Smooth muscle cell (in vitro differentiated cells): Measurements from ENCODE around the gene RBM4. TPM values are rescaled to one million over a fixed set of nuclear protein-coding genes. Genes with fewer than 3 reads are reported as not detected.

Source experiments
- DNase-seq: peaks from one replicate; lab custom pipeline; 2025; ENCODE audit not compliant: unreplicated experiment; lab: John Stamatoyannopoulos, UW
- H2AFZ ChIP-seq: fragments of 200-600 bp; sonication (generic); 2 replicates; pipeline ENCODE4 v1.6.0; 2016; ENCODE audit warnings: antibody characterized with exemption, low read depth, mild to moderate bottlenecking
- H3F3A ChIP-seq: fragments of 200-600 bp; sonication (generic); 2 replicates; pipeline ENCODE4 v1.6.0; 2017; ENCODE audit warnings: antibody characterized with exemption, low read depth
- H3K27ac ChIP-seq: fragments of 200-600 bp; sonication (generic); 2 replicates; pipeline ENCODE4 v1.5.1; 2016; ENCODE audit warnings: low read depth, mild to moderate bottlenecking
- H3K27me3 ChIP-seq: fragments of 200-600 bp; sonication (generic); 2 replicates; pipeline ENCODE4 v1.6.1; 2016; ENCODE audit warnings: low read depth, mild to moderate bottlenecking
- H3K36me3 ChIP-seq: fragments of 200-600 bp; sonication (generic); 2 replicates; pipeline ENCODE4 v1.5.1; 2016; ENCODE audit warnings: low read depth
- H3K4me1 ChIP-seq: fragments of 200-600 bp; sonication (generic); 2 replicates; pipeline ENCODE4 v1.5.1; 2016; ENCODE audit warnings: low read depth
- H3K4me2 ChIP-seq: fragments of 200-600 bp; sonication (generic); 2 replicates; pipeline ENCODE4 v1.6.0; 2016; ENCODE audit warnings: mild to moderate bottlenecking
- H3K4me3 ChIP-seq: fragments of 200-600 bp; sonication (generic); 2 replicates; pipeline ENCODE4 v1.5.1; 2016; ENCODE audit warnings: mild to moderate bottlenecking
- H3K79me2 ChIP-seq: fragments of 200-600 bp; sonication (generic); 2 replicates; pipeline ENCODE4 v1.6.0; 2016; ENCODE audit warnings: low read depth, mild to moderate bottlenecking
- H3K9ac ChIP-seq: fragments of 200-600 bp; sonication (generic); 2 replicates; pipeline ENCODE4 v1.6.0; 2016; ENCODE audit warnings: low read depth
- H3K9me3 ChIP-seq: fragments of 200-600 bp; sonication (generic); replicated peaks from 2 replicates; pipeline ENCODE4 v1.5.1; 2016; ENCODE audit warnings: low read depth
- H4K20me1 ChIP-seq: fragments of 200-600 bp; sonication (generic); 2 replicates; pipeline ENCODE4 v1.6.0; 2016; ENCODE audit warnings: low read depth
- CTCF ChIP-seq: fragments of 200-600 bp; sonication (generic); IDR thresholded peaks from 2 replicates; pipeline ENCODE4 v1.5.1; 2017; ENCODE audit warnings: borderline replicate concordance, mild to moderate bottlenecking, antibody characterized with exemption; ENCODE audit not compliant: insufficient read depth, poor library complexity, severe bottlenecking
- WGBS: methylation state at CpG from one replicate; pipeline ENCODE4 v1.1.7; 2016; ENCODE audit warnings: low lambda C conversion rate; 5-methylcytosine and 5-hydroxymethylcytosine counted together
- polyA plus RNA-seq: library from polyadenylated mRNA; unstranded; fragments of >200 nt; fragmentation: Nextera tagmentation; extraction: Ambion mirVana; gene quantifications from 2 replicates; pipeline ENCODE4 v1.2.1, GENCODE V29; 2016
- total RNA-seq: library from RNA; depleted of rRNA; stranded (reverse); fragments of >200 nt; gene quantifications from 2 replicates; pipeline ENCODE4 v1.2.3, GENCODE V29; 2014

RBM4 gene
- total and polyA plus RNA-seq, 2 experiments from 2014 or later = 121 to 125 TPM

- Histone ChIP-seq H3K79me2 (peaks cover 70% of the 10 kb centered on the region), H3K27me3 (no peaks in the 10 kb centered on the region), H4K20me1 (peaks cover 60% of the 10 kb centered on the region), H3K36me3 (no peaks in the 10 kb centered on the region), H3K9ac (no peak overlapping the region), H3F3A (no peaks in the 10 kb centered on the region), H3K4me3 (peak overlapping the region; percentile 83), H3K27ac (no peak overlapping the region), H3K4me2 (peak overlapping the region; percentile 92), H3K9me3 (no peaks in the 10 kb centered on the region), H2AFZ (no peak overlapping the region), H3K4me1 (peaks cover 20% of the 10 kb centered on the region)
- WGBS = 97% methylated on average over 2 of the region's 2 CpGs
- TF ChIP-seq CTCF = no peak
- DNase-seq = no peak
Observed at GRCh38 chr11:66674964-66675602, 36.6 kb downstream of the RBM4 start.

GRCh38 chr11:66676282-66676919 is 37.9 kb downstream of the RBM4 start:
- no peak for TF ChIP-seq CTCF
- Histone ChIP-seq H4K20me1 (peaks cover 47% of the 10 kb centered on the region), H3K4me1 (peaks cover 20% of the 10 kb centered on the region), H3K27ac (peak overlapping the region; percentile 98), H3K9me3 (no peaks in the 10 kb centered on the region), H3K79me2 (peaks cover 57% of the 10 kb centered on the region), H3K4me3 (peak overlapping the region; percentile 83), H3K9ac (peak overlapping the region; percentile 97), H3K27me3 (no peaks in the 10 kb centered on the region), H3F3A (no peaks in the 10 kb centered on the region), H2AFZ (no peak overlapping the region), H3K4me2 (peak overlapping the region; percentile 92), H3K36me3 (no peaks in the 10 kb centered on the region)
- no peak for DNase-seq
- WGBS = 83% methylated on average over 16 of the region's 16 CpGs

- Histone ChIP-seq H3K4me1 (peaks cover 20% of the 10 kb centered on the region), H3K27me3 (no peaks in the 10 kb centered on the region), H4K20me1 (peaks cover 40% of the 10 kb centered on the region), H3K9ac (peak overlapping the region; percentile 97), H3K36me3 (no peaks in the 10 kb centered on the region), H3K27ac (peak overlapping the region; percentile 98), H3K9me3 (no peaks in the 10 kb centered on the region), H3K4me2 (peak overlapping the region; percentile 92), H2AFZ (peak overlapping the region; percentile 71), H3K4me3 (peak overlapping the region; percentile 83), H3F3A (no peaks in the 10 kb centered on the region), H3K79me2 (peaks cover 50% of the 10 kb centered on the region)
- TF ChIP-seq CTCF = no peak
- WGBS = 20% methylated on average over 24 of the region's 27 CpGs
- no peak for DNase-seq
Observed at GRCh38 chr11:66676931-66677598, 38.6 kb downstream of the RBM4 start.
